Endothelial cell of umbilical vein (primary cell): ENCODE data around the gene CSNK1D.

Experiments used
- CTCF ChIP-seq, 2 donors: IDR thresholded peaks; 1 replicate in 1 of 2; 2 replicates in 1 of 2; pipeline ENCODE4 v1.5.1; 2011; ENCODE audit warnings: low read length in 2 of 2, mild to moderate bottlenecking in 2 of 2, moderate library complexity in 2 of 2, control low read depth in 1 of 2, inconsistent platforms in 1 of 2, low read depth in 1 of 2; ENCODE audit not compliant: insufficient read depth in 1 of 2; ENCODE audit errors: extremely low read depth in 1 of 2
- EZH2 ChIP-seq: IDR thresholded peaks from 2 replicates; pipeline ENCODE4 v1.6.1; 2012; ENCODE audit warnings: borderline replicate concordance, low read depth, mild to moderate bottlenecking, moderate library complexity, low read length, inconsistent platforms; ENCODE audit not compliant: severe bottlenecking
- MYC ChIP-seq: IDR thresholded peaks from one replicate; pipeline ENCODE4 v1.6.1; 2011; ENCODE audit warnings: mild to moderate bottlenecking, low read depth, low read length
- POLR2A ChIP-seq: IDR thresholded peaks from 2 replicates; pipeline ENCODE4 v1.6.1; 2012; ENCODE audit warnings: low read depth, mild to moderate bottlenecking, control low read depth, low read length
- POLR2AphosphoS5 ChIP-seq: IDR thresholded peaks from 2 replicates; pipeline ENCODE4 v1.6.1; 2012; ENCODE audit warnings: low read depth, mild to moderate bottlenecking, control low read depth, low read length, moderate library complexity; ENCODE audit not compliant: insufficient read depth

DNA sequence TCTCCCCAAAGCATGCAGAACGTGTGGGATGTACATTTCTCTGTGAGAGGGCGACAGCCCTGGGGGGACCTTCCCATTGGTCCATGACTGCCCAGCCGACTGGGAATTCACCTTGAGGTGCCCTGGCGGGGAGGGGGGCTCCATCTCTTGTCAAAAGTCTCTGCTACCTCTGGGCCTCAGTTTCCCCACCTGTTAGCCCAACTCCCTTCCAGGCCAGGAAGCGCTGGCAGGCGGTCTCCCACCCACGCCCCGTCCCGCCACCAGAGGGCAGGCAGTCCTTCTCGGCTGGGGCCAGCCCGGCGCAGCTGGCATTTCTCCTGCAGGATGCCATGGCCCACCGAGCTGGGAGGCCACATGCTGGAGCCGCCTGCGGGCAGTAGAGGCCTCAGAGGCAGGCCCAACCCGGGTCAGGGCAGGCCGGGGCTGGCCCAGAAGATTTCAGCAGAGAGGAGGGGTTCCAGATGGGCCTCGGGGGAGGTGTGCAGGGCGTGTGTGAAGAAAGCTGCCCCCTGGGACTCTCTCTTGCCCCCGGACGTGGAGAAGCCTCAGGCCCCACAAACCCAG lies 27.3 kb upstream of the CSNK1D start:
- TF ChIP-seq POLR2AphosphoS5: no peak
- peak; percentile 81 to 90 for TF ChIP-seq CTCF (IDR thresholded peaks at IDR 0.05; ENCODE audit: extremely low read depth in 1 of 2, insufficient read depth in 1 of 2, low read depth in 1 of 2, low read length in 2 of 2)
- TF ChIP-seq POLR2A: no peak
- no peak for TF ChIP-seq EZH2
- TF ChIP-seq MYC: no peak
